Hepatocyte (in vitro differentiated cells): ENCODE results near the gene PYGL. TPM values are rescaled to one million over a fixed set of nuclear protein-coding genes. Genes with fewer than 3 reads are reported as not detected.
"Not testable (repeated sequence)": the region's sequence is repeated elsewhere in the genome, so short reads cannot be mapped to it uniquely, and the experiment has no call there.

Experiments
- DNase-seq: peaks from one replicate; pipeline ENCODE4 v3.0.0-alpha.2; 2016; ENCODE audit warnings: low spot score
- H2AFZ ChIP-seq: fragments of 200-600 bp; sonication (generic); 2 replicates; pipeline ENCODE4 v1.6.0; 2016; ENCODE audit warnings: antibody characterized with exemption, mild to moderate bottlenecking
- H3K27ac ChIP-seq: fragments of 200-600 bp; sonication (generic); 2 replicates; pipeline ENCODE4 v1.5.1; 2016; ENCODE audit warnings: mild to moderate bottlenecking
- H3K27me3 ChIP-seq: fragments of 200-600 bp; sonication (generic); 2 replicates; pipeline ENCODE4 v1.6.1; 2016
- H3K36me3 ChIP-seq: fragments of 200-600 bp; sonication (generic); replicated peaks from 2 replicates; pipeline ENCODE4 v1.5.1; 2016; ENCODE audit warnings: low read depth; ENCODE audit not compliant: insufficient read depth
- H3K4me1 ChIP-seq: fragments of 200-600 bp; sonication (generic); 2 replicates; pipeline ENCODE4 v1.5.1; 2016; ENCODE audit warnings: mild to moderate bottlenecking, moderate library complexity; ENCODE audit not compliant: insufficient read depth
- H3K4me2 ChIP-seq: fragments of 200-600 bp; sonication (generic); 2 replicates; pipeline ENCODE4 v1.6.0; 2016
- H3K4me3 ChIP-seq: fragments of 200-600 bp; sonication (generic); 2 replicates; pipeline ENCODE4 v1.5.1; 2016; ENCODE audit warnings: mild to moderate bottlenecking
- H3K79me2 ChIP-seq: fragments of 200-600 bp; sonication (generic); 2 replicates; pipeline ENCODE4 v1.6.0; 2017; ENCODE audit warnings: mild to moderate bottlenecking
- H3K9me2 ChIP-seq: fragments of 200-600 bp; sonication (generic); replicated peaks from 2 replicates; pipeline ENCODE4 v1.6.0; 2017; ENCODE audit warnings: mild to moderate bottlenecking; ENCODE audit not compliant: insufficient read depth
- H3K9me3 ChIP-seq: fragments of 200-600 bp; sonication (generic); 2 replicates; pipeline ENCODE4 v1.5.1; 2016; ENCODE audit warnings: low read depth, mild to moderate bottlenecking
- H4K20me1 ChIP-seq: fragments of 200-600 bp; sonication (generic); 2 replicates; pipeline ENCODE4 v1.6.0; 2016; ENCODE audit warnings: mild to moderate bottlenecking; ENCODE audit not compliant: insufficient read depth, poor library complexity, severe bottlenecking
- EZH2 ChIP-seq: fragments of 200-600 bp; sonication (generic); IDR thresholded peaks from 2 replicates; pipeline ENCODE4 v1.6.1; 2016; ENCODE audit warnings: antibody characterized with exemption, mild to moderate bottlenecking, borderline replicate concordance
- EZH2phosphoT487 ChIP-seq: fragments of 200-600 bp; sonication (generic); IDR thresholded peaks from one replicate; pipeline ENCODE4 v1.6.1; 2018; ENCODE audit warnings: antibody characterized with exemption, mild to moderate bottlenecking, low read depth, moderate library complexity; ENCODE audit not compliant: unreplicated experiment, severe bottlenecking
- WGBS: methylation state at CpG from one replicate; pipeline ENCODE4 v1.1.6; 2016; ENCODE audit warnings: low lambda C conversion rate; ENCODE audit errors: missing lambda C conversion rate; 5-methylcytosine and 5-hydroxymethylcytosine counted together
- polyA plus RNA-seq: library from polyadenylated mRNA; unstranded; fragments of >200 nt; fragmentation: Nextera tagmentation; extraction: Ambion mirVana; gene quantifications from 2 replicates; pipeline ENCODE4 v1.2.1, GENCODE V29; 2016
- total RNA-seq: library from RNA; depleted of rRNA; stranded (reverse); fragments of >200 nt; gene quantifications from 2 replicates; pipeline ENCODE4 v1.2.3, GENCODE V29; 2014
- TF ChIP-seq, protein P1 (sequence below): fragments of 200-600 bp; sonication (generic); IDR thresholded peaks from 2 replicates; pipeline ENCODE4 v1.5.1; 2016; ENCODE audit warnings: antibody characterized with exemption, mild to moderate bottlenecking; ENCODE audit not compliant: poor library complexity

The PYGL gene
- total and polyA plus RNA-seq, 2 experiments from 2014 or later = 37.9 to 51.6 TPM

DNA sequence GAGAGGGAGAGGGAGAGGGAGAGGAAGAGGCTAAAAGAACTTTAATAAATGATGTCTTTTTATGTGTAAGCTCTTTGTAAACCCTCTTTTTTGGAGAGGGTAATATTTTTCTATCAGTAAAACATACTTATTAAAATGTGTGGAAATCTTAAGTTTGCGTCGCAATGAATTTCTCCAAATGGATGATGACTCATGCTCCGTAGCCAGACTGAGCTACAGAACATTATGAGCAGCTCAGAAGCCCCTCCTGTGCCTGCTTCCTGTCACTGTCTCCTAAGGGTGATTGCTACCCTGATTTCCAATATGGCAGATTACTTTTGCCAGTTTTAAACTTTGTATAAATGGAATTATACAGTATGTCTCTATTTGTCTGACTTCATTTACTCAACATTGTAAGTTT, 13.0 kb upstream of the PYGL start:
- no peak overlapping the region for H3K4me2 ChIP-seq

DNA sequence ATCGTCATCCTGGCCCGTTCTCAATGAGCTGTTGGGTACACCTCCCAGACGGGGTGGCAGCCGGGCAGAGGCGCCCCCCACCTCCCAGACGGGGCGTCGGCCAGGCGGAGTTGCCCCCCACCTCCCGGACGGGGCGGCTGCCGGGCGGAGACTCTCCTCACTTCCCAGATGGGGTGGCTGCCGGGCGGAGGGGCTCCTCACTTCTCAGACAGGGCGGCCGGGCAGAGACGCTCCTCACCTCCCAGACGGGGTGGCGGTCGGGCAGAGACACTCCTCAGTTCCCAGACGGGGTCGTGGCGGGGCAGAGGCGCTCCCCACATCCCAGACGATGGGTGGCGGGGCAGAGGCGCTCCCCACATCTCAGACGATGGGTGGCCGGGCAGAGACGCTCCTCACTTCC, 12.1 kb upstream of the PYGL start:
- WGBS = 90% methylated on average over 8 of the region's 32 CpGs
- not testable (repeated sequence) for H4K20me1 ChIP-seq, H3K4me2 ChIP-seq, H3K4me1 ChIP-seq, H3K4me3 ChIP-seq, H3K79me2 ChIP-seq, H2AFZ ChIP-seq, H3K27me3 ChIP-seq, H3K9me2 ChIP-seq, H3K27ac ChIP-seq, DNase-seq, H3K9me3 ChIP-seq, H3K36me3 ChIP-seq

More for the DNA sequence above, 13.0 kb upstream of the PYGL start:
- Histone ChIP-seq H4K20me1 (no peaks in the 10 kb centered on the region), H2AFZ (no peak overlapping the region), H3K4me1 (peaks cover 15% of the 10 kb centered on the region), H3K36me3 (no peaks in the 10 kb centered on the region), H3K79me2 (no peaks in the 10 kb centered on the region), H3K4me3 (no peak overlapping the region), H3K9me2 (no peaks in the 10 kb centered on the region), H3K27ac (no peak overlapping the region), H3K9me3 (no peaks in the 10 kb centered on the region), H3K27me3 (no peaks in the 10 kb centered on the region)
- TF ChIP-seq EZH2 (no peak), EZH2phosphoT487 (no peak)
- TF ChIP-seq, protein P1, sequence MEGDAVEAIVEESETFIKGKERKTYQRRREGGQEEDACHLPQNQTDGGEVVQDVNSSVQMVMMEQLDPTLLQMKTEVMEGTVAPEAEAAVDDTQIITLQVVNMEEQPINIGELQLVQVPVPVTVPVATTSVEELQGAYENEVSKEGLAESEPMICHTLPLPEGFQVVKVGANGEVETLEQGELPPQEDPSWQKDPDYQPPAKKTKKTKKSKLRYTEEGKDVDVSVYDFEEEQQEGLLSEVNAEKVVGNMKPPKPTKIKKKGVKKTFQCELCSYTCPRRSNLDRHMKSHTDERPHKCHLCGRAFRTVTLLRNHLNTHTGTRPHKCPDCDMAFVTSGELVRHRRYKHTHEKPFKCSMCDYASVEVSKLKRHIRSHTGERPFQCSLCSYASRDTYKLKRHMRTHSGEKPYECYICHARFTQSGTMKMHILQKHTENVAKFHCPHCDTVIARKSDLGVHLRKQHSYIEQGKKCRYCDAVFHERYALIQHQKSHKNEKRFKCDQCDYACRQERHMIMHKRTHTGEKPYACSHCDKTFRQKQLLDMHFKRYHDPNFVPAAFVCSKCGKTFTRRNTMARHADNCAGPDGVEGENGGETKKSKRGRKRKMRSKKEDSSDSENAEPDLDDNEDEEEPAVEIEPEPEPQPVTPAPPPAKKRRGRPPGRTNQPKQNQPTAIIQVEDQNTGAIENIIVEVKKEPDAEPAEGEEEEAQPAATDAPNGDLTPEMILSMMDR = no peak
- 56% methylated on average over 3 of the region's 3 CpGs for WGBS
- DNase-seq = peak; percentile 38

DNA sequence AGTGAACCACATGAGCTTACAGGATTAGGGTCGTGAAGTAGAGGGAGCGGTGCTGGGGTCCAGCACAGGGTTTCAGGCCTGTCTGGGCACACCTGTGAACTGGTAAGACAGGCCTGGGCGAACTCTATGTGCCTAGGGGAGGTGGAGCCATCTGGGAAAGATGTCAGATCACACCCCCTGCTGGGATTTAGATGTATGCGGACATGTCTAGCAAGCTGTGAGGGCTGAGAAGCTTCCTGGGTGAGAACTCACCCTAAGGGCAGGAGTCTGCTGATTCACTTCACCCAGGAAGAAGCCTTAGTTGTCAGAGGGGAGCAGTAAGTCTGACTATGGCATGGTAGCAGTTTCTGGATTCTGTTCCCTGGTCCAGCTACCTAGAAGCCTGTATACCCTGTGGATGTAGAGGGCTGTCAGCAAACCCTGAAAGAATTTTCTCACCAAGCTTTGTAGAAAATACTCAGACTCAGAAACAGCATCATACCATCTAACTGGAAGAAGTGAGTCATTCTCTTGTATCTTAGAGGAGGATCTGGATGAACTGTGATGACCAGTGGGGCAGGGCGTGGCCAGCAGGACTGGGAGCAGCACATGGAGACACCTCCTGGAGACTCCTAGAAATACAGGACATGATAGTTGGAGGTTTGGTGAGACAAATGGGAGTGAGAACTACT, 11.2 kb upstream of the PYGL start:
- Histone ChIP-seq H3K4me2 (no peak overlapping the region), H3K79me2 (no peaks in the 10 kb centered on the region), H3K9me2 (no peaks in the 10 kb centered on the region), H3K4me3 (no peak overlapping the region), H3K36me3 (no peaks in the 10 kb centered on the region), H4K20me1 (no peaks in the 10 kb centered on the region), H3K27ac (peak overlapping the region; percentile 64), H2AFZ (no peak overlapping the region), H3K4me1 (no peaks in the 10 kb centered on the region), H3K9me3 (no peaks in the 10 kb centered on the region), H3K27me3 (no peaks in the 10 kb centered on the region)
- TF ChIP-seq EZH2 (no peak), EZH2phosphoT487 (no peak)
- TF ChIP-seq, protein P1 = peak; percentile 42
- WGBS = 66% methylated on average over 5 of the region's 5 CpGs
- DNase-seq = peak; percentile 91

DNA sequence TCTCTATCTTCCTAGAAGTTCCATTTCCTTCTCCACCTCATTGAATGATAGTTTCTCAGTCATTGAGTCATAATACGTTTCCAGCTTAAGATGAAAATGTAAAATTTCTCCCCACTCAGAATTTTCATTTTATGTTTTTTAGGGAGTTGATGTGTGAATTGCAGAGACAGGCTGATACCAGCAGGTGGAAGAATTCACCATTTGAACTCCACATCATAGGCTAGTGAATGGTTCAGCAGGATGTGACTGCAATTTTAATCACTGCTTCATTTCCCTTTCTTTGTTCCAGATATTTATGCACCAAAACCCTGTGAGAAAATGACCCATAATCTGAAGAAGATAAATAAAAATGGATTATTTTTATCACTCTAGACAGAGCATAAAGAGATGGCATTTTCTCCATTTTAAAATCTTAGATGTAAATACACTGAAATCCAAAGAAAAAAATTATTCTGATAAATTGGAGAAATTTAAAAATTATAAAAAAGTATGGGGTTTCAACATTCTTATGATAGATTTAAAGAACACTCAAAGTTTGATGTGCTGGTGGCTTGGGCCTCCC, 10.6 kb upstream of the PYGL start:
- H3K27ac ChIP-seq = peak overlapping the region; percentile 64
- no peaks in the 10 kb centered on the region for H3K36me3 ChIP-seq
- no peaks in the 10 kb centered on the region for H3K4me1 ChIP-seq
- no peaks in the 10 kb centered on the region for H3K9me2 ChIP-seq
- H3K9me3 ChIP-seq = no peaks in the 10 kb centered on the region
- no peak overlapping the region for H2AFZ ChIP-seq
- no peaks in the 10 kb centered on the region for H3K79me2 ChIP-seq
- peak; percentile 51 for DNase-seq
- TF ChIP-seq EZH2phosphoT487 = no peak
- TF ChIP-seq, protein P1 = peak; percentile 68
- 23% methylated on average over 1 of the region's 1 CpG for WGBS
- no peak overlapping the region for H3K4me3 ChIP-seq
- no peaks in the 10 kb centered on the region for H4K20me1 ChIP-seq
- no peak overlapping the region for H3K4me2 ChIP-seq
- no peaks in the 10 kb centered on the region for H3K27me3 ChIP-seq
